Measurements from ENCODE around the gene CAVIN2. TPM values are rescaled to one million over a fixed set of nuclear protein-coding genes. Genes with fewer than 3 reads are reported as not detected.

CAVIN2 gene
- total and polyA plus RNA-seq, 9 of the 15 experiments (the other 6 are each of a cell fraction or from before 2014, with no cell fraction given) = 20.6 to 92.4 (median 69.0) TPM

DNA sequence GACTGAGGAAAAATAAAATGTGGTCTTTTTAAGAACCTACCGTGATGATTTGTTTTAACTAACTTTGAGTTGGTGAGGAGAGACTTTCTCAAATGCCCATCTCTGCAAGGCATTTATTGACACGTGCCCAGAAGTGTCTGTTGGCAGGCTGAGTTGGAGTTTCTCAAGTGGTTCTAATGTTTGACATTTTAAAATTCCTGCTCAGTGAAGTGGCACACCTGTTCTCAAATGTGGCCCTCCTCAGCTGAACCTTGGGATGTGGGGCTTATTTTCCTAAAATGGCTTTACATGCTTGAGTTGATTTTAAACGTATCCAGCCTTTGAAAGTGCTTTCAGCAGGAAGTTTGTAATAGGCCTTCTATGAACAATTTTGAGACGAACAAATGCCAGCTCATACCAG lies 876 bp upstream of the CAVIN2 start:
- Histone ChIP-seq H3K4me2 (ENCODE audit: insufficient read depth, low read length) (peak overlapping the region; percentile 61), H3K9ac (ENCODE audit: insufficient read depth in 1 of 2, low read depth in 2 of 2, low read length in 2 of 2) (peak overlapping the region; percentile 10 to 75; a peak in 3 of 4 replicates), H3K4me1 (replicated peaks in 1 of 2; ENCODE audit: control insufficient read depth in 2 of 2, insufficient read depth in 2 of 2, low read length in 2 of 2) (peaks cover 6 to 35% of the 10 kb centered on the region in 2 experiments; a peak in 4 of 5 replicates), H3K36me3 (ENCODE audit: control insufficient read depth, insufficient read depth, low read length) (peaks cover 7% of the 10 kb centered on the region; the same call in 1 of the 3 replicates), H3K27ac (ENCODE audit: extremely low read depth, low read depth, low read length) (peak overlapping the region; percentile 95), H3K4me3 (peak overlapping the region; percentile 65), H3K9me3 (replicated peaks; ENCODE audit: control insufficient read depth, insufficient read depth, low read depth, low read length) (no peaks in the 10 kb centered on the region), H3K79me2 (ENCODE audit: control insufficient read depth, insufficient read depth, low read length) (peaks cover 99% of the 10 kb centered on the region), H3K27me3 (ENCODE audit: control insufficient read depth in 2 of 2, insufficient read depth in 2 of 2, low read length in 2 of 2) (no peaks in the 10 kb centered on the region), H3K9me1 (ENCODE audit: control insufficient read depth, insufficient read depth, low read length) (no peaks in the 10 kb centered on the region), H2AFZ (ENCODE audit: low read depth, low read length) (peak overlapping the region; percentile 41; the same call in 1 of the 2 replicates), H4K20me1 (replicated peaks; ENCODE audit: control insufficient read depth, insufficient read depth, low read length) (no peaks in the 10 kb centered on the region)
- no peak for FAIRE-seq
- in situ Hi-C loops (cut with MboI) = loop anchor here (10.0 kb wide), 1 partner anchor 813 kb away; no protein-coding TSS in a partner anchor
- BruUV-seq (replicated peaks) = TSS peak; percentile 42
- WGBS (ENCODE audit: insufficient coverage, low coverage, missing lambda C conversion rate) = 6% methylated on average over 4 of the region's 4 CpGs
- TF ChIP-seq MAFG (tag; conservative IDR thresholded peaks at IDR 0.05) = no peak
- TF ChIP-seq E2F4 (CRISPR knock-in tag; IDR thresholded peaks at IDR 0.05; ENCODE audit: low read depth) = no peak
- TF ChIP-seq ARID1B (IDR thresholded peaks at IDR 0.05) = no peak
- TF ChIP-seq TGIF2 (CRISPR knock-in tag; IDR thresholded peaks at IDR 0.05) = no peak
- TF ChIP-seq ATF3 (IDR thresholded peaks at IDR 0.05) = no peak
- no peak for TF ChIP-seq ATF3 (CRISPR knock-in tag; conservative IDR thresholded peaks at IDR 0.05)
- CTCF ChIA-PET (ENCODE audit: low intra/inter-chr PET ratio) = no interaction called here
- no peak for ATAC-seq
- intact Hi-C loops (cut with micrococcal nuclease) = no loop called here
- POLR2A ChIA-PET = interaction anchor here (0.6 to 2.5 kb wide), 3 partner anchors 9 to 281 kb away, joined by 3 to 15 read pairs (median 4); no protein-coding TSS in a partner anchor
- DNase-seq (ENCODE audit: extremely low read depth in 1 of 4, low spot score in 3 of 4) = no peak

Measured in K562 (cell line).